ENCODE measurements around the gene PXMP2. TPM values are rescaled to one million over a fixed set of nuclear protein-coding genes. Genes with fewer than 3 reads are reported as not detected.
A peak's percentile ranks its signal among the peaks of the same experiment; 100 is the strongest.

PXMP2 gene
- polyA plus RNA-seq, 3 donors = 2.9 to 9.2 (median 8.7) TPM

DNA sequence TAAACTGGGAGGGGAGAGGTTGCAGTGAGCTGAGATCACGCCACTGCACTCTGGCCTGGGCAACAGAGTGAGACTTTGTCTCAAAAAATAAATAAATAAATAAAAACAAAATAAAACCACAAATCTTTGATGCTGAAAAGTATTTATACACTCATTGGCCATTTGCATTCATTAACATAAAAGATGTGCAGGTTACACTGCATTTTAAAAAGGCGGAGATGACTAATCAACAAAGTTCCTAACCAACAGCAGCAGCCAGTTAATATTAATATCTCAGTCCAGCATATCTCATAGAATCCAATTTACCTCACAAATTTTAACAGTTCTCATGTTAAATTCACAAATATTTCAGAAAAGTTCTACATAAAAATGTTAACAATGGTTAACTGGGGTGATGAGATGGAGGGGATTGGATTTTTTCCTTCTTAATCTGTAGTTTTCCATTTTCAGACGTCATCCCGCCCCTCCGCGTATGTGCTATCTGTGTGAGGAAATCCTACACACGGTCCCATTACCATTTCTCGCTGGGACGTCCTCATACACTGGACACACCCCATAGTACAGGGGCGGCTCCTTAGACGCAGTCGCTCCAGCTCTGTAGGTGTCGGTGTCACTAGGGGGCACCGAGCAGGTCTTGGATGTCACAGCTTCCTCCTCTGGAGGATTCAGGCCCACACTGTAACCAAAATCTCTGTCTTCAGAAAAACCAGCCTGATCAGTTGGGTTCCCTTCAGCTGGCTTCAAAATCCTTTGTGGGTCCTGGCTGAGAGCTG lies 67.0 kb downstream of the PXMP2 start:
- H3K4me1 ChIP-seq (ENCODE audit: control insufficient read depth in 1 of 2, insufficient read depth in 2 of 2, low read length in 2 of 2) = no peaks in the 10 kb centered on the region
- intact Hi-C loops (cut with micrococcal nuclease) = no loop called here
- no peaks in the 10 kb centered on the region for H3K27me3 ChIP-seq (ENCODE audit: control insufficient read depth in 2 of 2, insufficient read depth in 2 of 2, low read length in 2 of 2)
- Mint-ChIP-seq H3K27ac (peak overlapping the region in 1 of 7 donors; percentile 54), H3K4me1 (no peaks in the 10 kb centered on the region), H3K4me3 (no peak overlapping the region), H3K27me3 (ENCODE audit: low read depth in 3 of 3) (no peaks in the 10 kb centered on the region), H3K9me3 (peaks cover 0 to 1% (median 0%) of the 10 kb centered on the region in 7 donors), H3K36me3 (peaks cover 40 to 89% of the 10 kb centered on the region in 2 donors)
- peaks cover 58 to 86% of the 10 kb centered on the region in 2 donors for H3K36me3 ChIP-seq (replicated peaks in 1 of 2; ENCODE audit: control insufficient read depth in 1 of 2, insufficient read depth in 2 of 2, low read length in 2 of 2)
- 67% methylated on average over 8 of the region's 14 CpGs for WGBS (ENCODE audit: insufficient coverage)
- H2AFZ ChIP-seq (ENCODE audit: insufficient read depth, low read depth, low read length, poor library complexity, severe bottlenecking) = no peak overlapping the region
- H3K79me2 ChIP-seq (ENCODE audit: insufficient read depth, low read length) = peaks cover 76% of the 10 kb centered on the region
- TF ChIP-seq, protein P1, sequence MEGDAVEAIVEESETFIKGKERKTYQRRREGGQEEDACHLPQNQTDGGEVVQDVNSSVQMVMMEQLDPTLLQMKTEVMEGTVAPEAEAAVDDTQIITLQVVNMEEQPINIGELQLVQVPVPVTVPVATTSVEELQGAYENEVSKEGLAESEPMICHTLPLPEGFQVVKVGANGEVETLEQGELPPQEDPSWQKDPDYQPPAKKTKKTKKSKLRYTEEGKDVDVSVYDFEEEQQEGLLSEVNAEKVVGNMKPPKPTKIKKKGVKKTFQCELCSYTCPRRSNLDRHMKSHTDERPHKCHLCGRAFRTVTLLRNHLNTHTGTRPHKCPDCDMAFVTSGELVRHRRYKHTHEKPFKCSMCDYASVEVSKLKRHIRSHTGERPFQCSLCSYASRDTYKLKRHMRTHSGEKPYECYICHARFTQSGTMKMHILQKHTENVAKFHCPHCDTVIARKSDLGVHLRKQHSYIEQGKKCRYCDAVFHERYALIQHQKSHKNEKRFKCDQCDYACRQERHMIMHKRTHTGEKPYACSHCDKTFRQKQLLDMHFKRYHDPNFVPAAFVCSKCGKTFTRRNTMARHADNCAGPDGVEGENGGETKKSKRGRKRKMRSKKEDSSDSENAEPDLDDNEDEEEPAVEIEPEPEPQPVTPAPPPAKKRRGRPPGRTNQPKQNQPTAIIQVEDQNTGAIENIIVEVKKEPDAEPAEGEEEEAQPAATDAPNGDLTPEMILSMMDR (IDR thresholded peaks at IDR 0.05) = no peak
- no peaks in the 10 kb centered on the region for H3K9me3 ChIP-seq (replicated peaks in 1 of 2; ENCODE audit: control insufficient read depth in 1 of 2, insufficient read depth in 1 of 2, low read length in 2 of 2)
- no peak overlapping the region for H3K27ac ChIP-seq (ENCODE audit: low read depth in 1 of 2, low read length in 2 of 2)
- H3K4me2 ChIP-seq (replicated peaks; ENCODE audit: extremely low read depth, low read length, poor library complexity, severe bottlenecking) = no peak overlapping the region
- no peak for DNase-seq
- no peak overlapping the region for H3K4me3 ChIP-seq (replicated peaks in 1 of 3; ENCODE audit: low read depth in 2 of 3, low read length in 3 of 3)
- no peak overlapping the region for H3K9ac ChIP-seq (ENCODE audit: insufficient read depth, low read length, poor library complexity, severe bottlenecking)
- peaks cover 75% of the 10 kb centered on the region for H4K20me1 ChIP-seq (ENCODE audit: insufficient read depth, low read length)

Small RNA genes within 50 kb of the gene (small RNA-seq; reads per million reads assigned to genes)
- not detected for gene RNA5SP379 (ENCODE audit: insufficient read length, low read depth)

Other genes starting within 250 kb of the PXMP2 start
- gene FBRSL1, start 197.4 kb upstream of the PXMP2 start, polyA plus RNA-seq = 10 to 100 TPM in 1 of 3 donors, under 1 TPM in 2; 0.39 to 28.7 (median 0.74) TPM
- gene LRCOL1, start 77.0 kb upstream of the PXMP2 start, polyA plus RNA-seq = not detected
- not detected for gene P2RX2, start 68.8 kb upstream of the PXMP2 start, polyA plus RNA-seq
- 10 to 100 TPM in 1 of 3 donors, 1 to 10 TPM in 1, under 1 TPM in 1; 1.00 to 24.2 (median 2.2) TPM for gene POLE, start 245 bp upstream of the PXMP2 start, polyA plus RNA-seq
- 10 to 100 TPM in 1 of 3 donors, 1 to 10 TPM in 2; 7.0 to 10.3 (median 9.6) TPM for gene PGAM5, start 23.3 kb downstream of the PXMP2 start, polyA plus RNA-seq
- gene ANKLE2, start 74.2 kb downstream of the PXMP2 start, polyA plus RNA-seq = 10 to 100 TPM; 10.1 to 88.4 (median 15.0) TPM
- 10 to 100 TPM in 1 of 3 donors, 1 to 10 TPM in 2; 1.2 to 12.0 (median 2.4) TPM for gene GOLGA3, start 141.3 kb downstream of the PXMP2 start, polyA plus RNA-seq
- 10 to 100 TPM; 28.0 to 76.3 (median 39.3) TPM for gene CHFR, start 200.0 kb downstream of the PXMP2 start, polyA plus RNA-seq